ELF-1 (cell line): Measurements from ENCODE around the gene DOLPP1.
"Not testable (repeated sequence)": the region's sequence is repeated elsewhere in the genome, so short reads cannot be mapped to it uniquely, and the experiment has no call there.

Experiments used
- DNase-seq: peaks from one replicate; pipeline ENCODE4 v3.0.0-alpha.2; 2016; ENCODE audit warnings: low read depth, low spot score

DOLPP1 gene

GRCh38 chr9:129080601-129081387 is at the start of gene DOLPP1:
DOLPP1 (plus strand) TSS chr9:129081111; CDS start chr9:129081132, 21 bp downstream.
- peak; percentile 100 for DNase-seq

GRCh38 chr9:129031514-129031913 is 49.4 kb upstream of the DOLPP1 start:
- no peak for DNase-seq

GRCh38 chr9:129032541-129033159 is 48.3 kb upstream of the DOLPP1 start:
- DNase-seq, result no peak

GRCh38 chr9:129033216-129033615 is 47.7 kb upstream of the DOLPP1 start:
- no peak for DNase-seq

GRCh38 chr9:129035838-129036237 is 45.1 kb upstream of the DOLPP1 start:
- not testable (repeated sequence) for DNase-seq

- peak; percentile 100 for DNase-seq
These were observed 44.5 kb upstream of the DOLPP1 start, which contains the start of gene MIGA2 for GRCh38 chr9:129036241-129036922. MIGA2 (plus strand) TSS chr9:129036626; CDS start chr9:129040595, 3,969 bp downstream.

GRCh38 chr9:129036923-129037766 is 43.8 kb upstream of the DOLPP1 start:
- DNase-seq, result no peak

GRCh38 chr9:129037767-129038098 is 43.2 kb upstream of the DOLPP1 start:
- DNase-seq, result no peak

- DNase-seq, result no peak
These were observed 42.6 kb upstream of the DOLPP1 start for GRCh38 chr9:129038109-129038852.

GRCh38 chr9:129040113-129040643 is 40.7 kb upstream of the DOLPP1 start:
- no peak for DNase-seq

- DNase-seq, result no peak
These were observed 38.9 kb upstream of the DOLPP1 start for GRCh38 chr9:129042016-129042415.

- no peak for DNase-seq
These were observed 28.3 kb upstream of the DOLPP1 start for GRCh38 chr9:129052592-129052991.

- no peak for DNase-seq
These were observed 27.9 kb upstream of the DOLPP1 start for GRCh38 chr9:129053020-129053419.

- no peak for DNase-seq
These were observed 26.6 kb upstream of the DOLPP1 start for GRCh38 chr9:129054163-129054851.

- DNase-seq, result no peak
These were observed 21.7 kb upstream of the DOLPP1 start for GRCh38 chr9:129058965-129059795.

GRCh38 chr9:129059796-129060785 is 20.8 kb upstream of the DOLPP1 start:
- no peak for DNase-seq

- DNase-seq, result no peak
These were observed 19.9 kb upstream of the DOLPP1 start for GRCh38 chr9:129060991-129061390.

- no peak for DNase-seq
These were observed 17.9 kb upstream of the DOLPP1 start for GRCh38 chr9:129063061-129063460.
